Mononuclear cell (primary cell): Measurements from ENCODE around the gene GPR78. TPM values are rescaled to one million over a fixed set of nuclear protein-coding genes. Genes with fewer than 3 reads are reported as not detected.

Experiments used
- H3K27me3 ChIP-seq: 2 replicates; pipeline ENCODE4 v1.6.0; 2011; ENCODE audit warnings: low read length, control low read depth; ENCODE audit not compliant: insufficient read depth
- H3K4me1 ChIP-seq: 2 replicates; pipeline ENCODE4 v1.5.1; 2011; ENCODE audit warnings: mild to moderate bottlenecking, low read length, control low read depth; ENCODE audit not compliant: insufficient read depth
- H3K4me3 ChIP-seq: 2 replicates; pipeline ENCODE4 v1.5.1; 2011; ENCODE audit warnings: mild to moderate bottlenecking, low read length, moderate library complexity
- H3K9me3 ChIP-seq: 2 replicates; pipeline ENCODE4 v1.5.1; 2011; ENCODE audit warnings: low read depth, mild to moderate bottlenecking, control low read depth, low read length
- total RNA-seq: library from RNA; depleted of rRNA; stranded (reverse); fragments of >200 nt; gene quantifications from one replicate; pipeline ENCODE4 v1.2.3, GENCODE V29; 2012

GPR78 gene
- total RNA-seq, 1 donor: not detected

GRCh38 chr4:8553991-8554405, 26.2 kb upstream of the GPR78 start:
- no peak overlapping the region for H3K4me3 ChIP-seq
- H3K9me3 ChIP-seq: no peaks in the 10 kb centered on the region
- no peaks in the 10 kb centered on the region for H3K4me1 ChIP-seq
- no peaks in the 10 kb centered on the region for H3K27me3 ChIP-seq

DNA sequence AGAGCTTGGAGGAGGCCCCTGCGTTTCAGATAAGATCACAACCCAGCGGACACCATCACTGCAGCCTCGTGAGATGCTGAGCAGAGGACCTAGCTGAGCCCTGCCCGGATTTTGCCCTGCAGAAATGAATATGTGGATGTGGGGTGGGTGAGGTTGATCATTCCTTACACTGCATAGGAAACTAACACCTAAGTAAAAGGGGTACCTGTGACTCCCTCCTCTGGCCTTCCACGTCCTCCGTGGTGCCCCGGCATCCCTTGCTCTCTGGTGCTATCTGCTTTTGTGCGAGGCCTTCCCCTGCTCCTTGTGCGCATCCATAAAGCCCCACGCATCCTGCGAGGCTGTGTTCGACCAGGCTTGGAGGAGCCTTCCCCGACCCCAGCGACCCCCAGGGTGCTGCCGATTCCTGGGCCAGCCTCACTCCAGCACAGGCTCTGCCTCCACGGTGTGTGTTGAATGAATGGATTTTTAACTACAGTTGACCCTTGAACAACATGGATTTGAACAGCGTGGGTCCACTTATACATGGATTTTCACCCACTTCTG, 25.6 kb upstream of the GPR78 start:
- H3K4me3 ChIP-seq: no peak overlapping the region
- no peaks in the 10 kb centered on the region for H3K27me3 ChIP-seq
- H3K9me3 ChIP-seq: no peaks in the 10 kb centered on the region
- no peaks in the 10 kb centered on the region for H3K4me1 ChIP-seq

- Histone ChIP-seq H3K9me3 (no peaks in the 10 kb centered on the region), H3K4me1 (no peaks in the 10 kb centered on the region), H3K27me3 (no peaks in the 10 kb centered on the region), H3K4me3 (no peak overlapping the region)
These were observed 24.5 kb upstream of the GPR78 start for GRCh38 chr4:8555716-8556115.

DNA sequence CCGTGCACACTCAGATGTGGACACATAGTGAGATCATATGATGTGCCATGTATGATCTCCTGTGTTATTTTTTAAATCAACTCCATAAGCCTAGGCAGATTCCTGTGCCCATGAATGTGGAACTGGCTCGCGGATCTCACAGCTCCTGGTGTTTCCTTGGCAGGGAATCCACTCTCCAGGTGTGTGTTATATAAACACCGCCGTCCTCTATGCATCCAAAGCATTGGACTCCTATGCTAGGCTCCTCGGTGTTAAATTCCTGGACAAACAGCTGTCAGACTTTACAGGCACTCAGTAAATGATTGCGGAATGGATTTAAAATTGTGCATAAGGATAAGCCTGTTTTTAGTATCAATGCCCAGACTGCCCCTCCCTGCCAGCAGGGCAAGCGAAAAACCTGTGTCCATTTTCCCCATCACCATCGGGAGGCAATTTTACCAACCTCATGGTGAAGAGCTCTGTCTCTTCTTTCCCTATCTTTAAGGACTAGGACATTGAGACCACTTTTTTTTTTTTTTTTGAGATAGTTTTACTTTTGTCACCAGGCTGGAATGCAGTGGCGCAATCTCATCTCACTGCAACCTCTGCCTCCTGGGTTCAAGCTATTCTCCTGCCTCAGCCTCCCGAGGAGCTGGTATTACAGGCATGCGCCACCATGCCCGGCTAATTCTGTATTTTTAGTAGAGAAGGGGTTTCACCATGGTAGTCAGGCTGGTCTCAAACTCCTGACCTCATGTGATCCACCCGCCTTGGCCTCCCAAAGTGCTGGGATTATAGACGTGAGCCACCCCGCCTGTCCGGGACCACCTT, 23.6 kb upstream of the GPR78 start:
- no peaks in the 10 kb centered on the region for H3K4me1 ChIP-seq
- no peaks in the 10 kb centered on the region for H3K27me3 ChIP-seq
- H3K9me3 ChIP-seq: no peaks in the 10 kb centered on the region
- H3K4me3 ChIP-seq: no peak overlapping the region

DNA sequence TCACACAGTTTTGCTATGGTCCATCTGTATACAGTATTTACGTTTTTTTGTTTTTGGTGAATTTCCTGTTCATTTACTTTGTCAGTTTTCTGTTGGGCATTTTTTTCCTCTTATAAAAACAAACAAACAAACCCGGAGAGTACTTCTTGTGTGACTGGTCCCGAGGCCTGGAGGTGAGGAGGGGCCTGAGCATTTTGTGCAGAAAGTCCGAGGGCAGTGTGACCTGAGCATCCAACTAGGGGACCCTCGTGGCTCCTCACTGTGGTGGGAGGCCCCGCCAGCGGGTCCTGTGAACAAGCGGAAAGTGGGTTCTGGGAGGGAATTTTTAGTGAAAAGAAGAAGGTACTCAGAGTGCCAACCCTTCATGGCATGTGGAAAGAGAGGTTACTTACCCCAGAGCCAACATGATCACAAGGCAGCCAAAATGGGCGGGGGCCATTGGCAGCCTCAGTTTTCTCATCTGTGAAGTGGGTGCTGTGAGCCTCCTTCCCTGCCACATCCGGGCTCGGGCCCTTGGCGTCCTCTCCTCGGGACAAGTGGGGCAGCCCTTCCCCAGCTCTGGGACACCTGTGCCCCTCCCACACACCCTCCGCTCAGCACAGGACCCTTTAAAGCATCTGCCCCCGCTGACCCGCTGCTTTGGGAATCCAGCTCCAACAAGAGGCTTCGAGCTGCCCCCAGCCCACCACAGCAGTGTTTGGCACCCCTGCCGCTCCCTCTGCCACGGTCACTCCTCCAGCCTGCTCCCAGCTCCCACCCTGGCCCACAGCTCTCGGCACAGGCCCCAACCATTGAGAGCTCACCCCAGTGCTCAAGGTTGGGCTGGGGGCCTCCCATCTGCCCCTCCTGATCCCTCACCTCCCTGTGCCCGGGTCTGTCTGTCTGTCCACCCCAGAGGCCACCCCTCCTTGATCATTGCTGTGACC, 22.8 kb upstream of the GPR78 start:
- Histone ChIP-seq H3K4me3 (no peak overlapping the region), H3K4me1 (no peaks in the 10 kb centered on the region), H3K27me3 (no peaks in the 10 kb centered on the region), H3K9me3 (no peaks in the 10 kb centered on the region)

GRCh38 chr4:8558080-8558960, 21.9 kb upstream of the GPR78 start:
- H3K27me3 ChIP-seq: no peaks in the 10 kb centered on the region
- no peak overlapping the region for H3K4me3 ChIP-seq
- no peaks in the 10 kb centered on the region for H3K9me3 ChIP-seq
- H3K4me1 ChIP-seq: no peaks in the 10 kb centered on the region

DNA sequence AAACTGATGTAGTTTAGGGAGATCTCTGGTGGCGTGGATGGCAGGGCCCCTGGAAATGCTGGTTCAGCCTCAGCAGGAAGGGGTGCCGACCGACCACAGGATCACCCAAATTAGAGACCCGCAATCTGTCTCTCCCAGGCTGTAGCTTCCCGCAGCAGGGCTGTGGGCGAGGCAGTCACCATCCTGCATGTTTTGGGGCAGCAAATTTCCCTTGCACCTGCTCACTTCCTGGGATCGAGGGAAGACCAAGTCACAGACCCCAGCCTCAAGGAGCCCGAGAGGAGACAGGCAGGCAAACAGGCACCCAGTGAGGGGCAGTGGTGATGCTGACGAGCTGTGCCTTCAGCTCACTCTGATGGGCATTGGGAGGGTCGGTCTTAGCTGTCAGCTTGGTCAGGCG, 21.2 kb upstream of the GPR78 start:
- Histone ChIP-seq H3K4me3 (no peak overlapping the region), H3K4me1 (no peaks in the 10 kb centered on the region)

GRCh38 chr4:8559524-8560264, 20.5 kb upstream of the GPR78 start:
- no peaks in the 10 kb centered on the region for H3K27me3 ChIP-seq
- H3K9me3 ChIP-seq: no peaks in the 10 kb centered on the region
- no peaks in the 10 kb centered on the region for H3K4me1 ChIP-seq
- no peak overlapping the region for H3K4me3 ChIP-seq

More for the DNA sequence above, 21.2 kb upstream of the GPR78 start:
- Histone ChIP-seq H3K9me3 (no peaks in the 10 kb centered on the region), H3K27me3 (no peaks in the 10 kb centered on the region)

DNA sequence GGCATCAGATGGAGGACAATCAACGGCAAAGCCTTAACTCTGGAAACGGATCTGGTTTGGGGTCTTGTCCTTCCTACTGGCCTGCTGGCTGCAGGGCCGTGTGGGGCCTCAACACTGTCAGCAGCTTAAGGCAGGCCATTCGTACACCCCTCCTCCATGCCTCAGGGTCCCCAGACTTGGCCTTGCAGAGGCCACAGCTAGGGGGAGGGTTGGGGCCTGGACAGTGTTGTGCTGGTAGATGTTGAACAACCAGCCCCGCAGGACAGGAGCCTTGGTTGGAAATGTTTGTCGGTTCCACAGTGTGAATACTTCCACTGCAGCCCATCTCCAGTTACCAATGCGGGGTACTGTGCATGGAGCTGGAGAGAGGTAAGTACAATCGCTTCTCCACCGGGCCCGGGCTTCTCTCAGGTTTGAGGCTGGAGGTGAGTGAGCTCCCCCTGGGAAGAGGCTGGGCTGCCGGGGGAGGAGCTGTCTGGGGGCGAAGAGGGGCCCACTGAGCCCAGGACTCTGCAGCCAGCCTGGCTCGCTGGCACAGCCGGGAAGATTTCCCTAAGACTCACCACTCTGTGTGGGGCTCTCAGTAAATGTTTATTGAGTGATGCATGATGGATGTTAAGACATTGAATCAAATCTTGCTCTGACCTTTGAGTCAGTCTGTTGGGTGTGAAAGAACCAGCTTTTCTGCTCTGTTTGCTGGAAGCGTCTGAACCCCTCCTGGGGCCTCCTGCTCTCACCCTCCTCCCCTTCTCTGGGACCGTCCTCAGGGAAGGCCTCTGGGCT, 19.7 kb upstream of the GPR78 start:
- no peaks in the 10 kb centered on the region for H3K4me1 ChIP-seq
- no peaks in the 10 kb centered on the region for H3K9me3 ChIP-seq
- H3K4me3 ChIP-seq: no peak overlapping the region
- H3K27me3 ChIP-seq: no peaks in the 10 kb centered on the region

DNA sequence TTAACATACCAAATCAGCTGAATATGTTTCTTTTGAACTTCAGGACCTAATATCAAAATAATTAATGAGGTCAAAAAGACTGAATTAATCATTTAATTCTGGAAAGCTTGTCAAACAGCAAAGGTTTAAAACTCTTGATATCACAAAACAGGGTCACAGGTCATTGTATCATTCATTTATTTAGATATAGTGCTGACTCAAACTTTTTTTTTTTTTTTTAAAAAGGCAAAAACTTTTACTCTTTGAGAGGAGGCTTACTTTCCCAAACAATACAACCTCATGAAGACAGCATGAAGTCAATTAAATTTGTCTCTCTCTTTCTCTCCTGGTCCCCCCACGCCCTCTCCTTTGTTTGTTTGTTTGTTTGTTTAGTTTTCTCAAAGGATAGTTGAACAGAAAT, 15.6 kb upstream of the GPR78 start:
- no peaks in the 10 kb centered on the region for H3K9me3 ChIP-seq

GRCh38 chr4:8568068-8568668, 12.0 kb upstream of the GPR78 start:
- H3K4me3 ChIP-seq: no peak overlapping the region
- H3K9me3 ChIP-seq: no peaks in the 10 kb centered on the region

More for the DNA sequence above, 15.6 kb upstream of the GPR78 start:
- H3K27me3 ChIP-seq: no peaks in the 10 kb centered on the region
- H3K4me3 ChIP-seq: no peak overlapping the region
- H3K4me1 ChIP-seq: no peaks in the 10 kb centered on the region

DNA sequence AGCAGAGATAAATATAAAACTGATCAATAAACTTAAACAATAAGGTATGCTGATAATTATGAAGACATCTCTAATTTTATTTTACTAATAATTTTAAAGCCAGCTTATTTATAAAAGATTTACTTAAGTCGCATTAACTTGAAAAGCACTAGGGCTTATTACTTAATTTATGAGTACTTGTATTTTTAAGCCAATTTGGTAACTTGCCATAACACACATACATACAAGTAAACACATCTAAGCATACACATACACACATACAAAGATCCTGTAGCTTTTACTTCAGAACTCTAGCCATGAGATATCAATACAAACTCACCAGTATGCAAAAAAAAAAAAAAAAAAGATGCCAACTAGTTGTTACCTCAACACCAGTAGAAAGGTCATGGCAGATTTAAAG, 10.0 kb upstream of the GPR78 start:
- H3K4me3 ChIP-seq: no peak overlapping the region
- no peaks in the 10 kb centered on the region for H3K4me1 ChIP-seq
- H3K9me3 ChIP-seq: no peaks in the 10 kb centered on the region
- no peaks in the 10 kb centered on the region for H3K27me3 ChIP-seq

More at GRCh38 chr4:8568068-8568668, 12.0 kb upstream of the GPR78 start:
- Histone ChIP-seq H3K27me3 (no peaks in the 10 kb centered on the region), H3K4me1 (no peaks in the 10 kb centered on the region)
